Right atrium auricular region (tissue), 2 donors: ENCODE measurements around the gene IL24. TPM values are rescaled to one million over a fixed set of nuclear protein-coding genes. Genes with fewer than 3 reads are reported as not detected.
A peak's percentile ranks its signal among the peaks of the same experiment; 100 is the strongest.
"Not testable (repeated sequence)": the region's sequence is repeated elsewhere in the genome, so short reads cannot be mapped to it uniquely, and the experiment has no call there.

ENCODE experiments used
- DNase-seq: peaks from one replicate; pipeline ENCODE4 v3.0.0-alpha.2; 2019; ENCODE audit warnings: low spot score
- H3K27ac ChIP-seq, 2 donors: fragments of 200-600 bp; sonication (generic); 1 replicate in 1 of 2; 2 replicates in 1 of 2; pipeline ENCODE4 v1.5.1; 2016 to 2019
- H3K27me3 ChIP-seq, 2 donors: fragments of 200-600 bp; sonication (generic); one replicate each; pipeline versions ENCODE4 v1.5.1 to v1.6.0; 2017 to 2019
- H3K36me3 ChIP-seq: fragments of 200-600 bp; sonication (generic); one replicate; pipeline ENCODE4 v1.5.1; 2016
- H3K4me1 ChIP-seq, 2 donors: fragments of 200-600 bp; sonication (generic); one replicate each; pipeline versions ENCODE4 v1.5.1 to v1.6.0; 2017 to 2019
- H3K4me3 ChIP-seq, 2 donors: fragments of 200-600 bp; sonication (generic); 1 replicate in 1 of 2; 2 replicates in 1 of 2; pipeline ENCODE4 v1.5.1; 2017 to 2019; ENCODE audit warnings: mild to moderate bottlenecking in 1 of 2, moderate library complexity in 1 of 2
- H3K9me3 ChIP-seq, 2 donors: fragments of 200-600 bp; sonication (generic); one replicate each; pipeline ENCODE4 v1.5.1; 2019
- CTCF ChIP-seq, 2 donors: fragments of 200-600 bp; sonication (generic); IDR thresholded peaks; one replicate each; pipeline ENCODE4 v1.5.1; 2019; ENCODE audit warnings: antibody characterized with exemption in 2 of 2
- total RNA-seq, 2 donors: library from RNA; depleted of rRNA; stranded (reverse); fragments of >200 nt; gene quantifications; one replicate each; pipeline ENCODE4 v1.1.0, GENCODE V29; 2016

The IL24 gene
- total RNA-seq, 2 donors from 2014 or later, result 1.1 TPM; not detected in 1

- H3K36me3 ChIP-seq, result no peaks in the 10 kb centered on the region
- TF ChIP-seq CTCF (IDR thresholded peaks at IDR 0.05), result no peak
- no peak overlapping the region for H3K4me3 ChIP-seq
- H3K9me3 ChIP-seq, result no peaks in the 10 kb centered on the region
- peaks cover 0 to 4% of the 10 kb centered on the region in 2 donors for H3K4me1 ChIP-seq
- DNase-seq, result no peak
- H3K27ac ChIP-seq, result no peak overlapping the region
- no peaks in the 10 kb centered on the region for H3K27me3 ChIP-seq
Measured at GRCh38 chr1:206918076-206918475, 20.8 kb downstream of the IL24 start.

GRCh38 chr1:206921772-206922265, 24.6 kb downstream of the IL24 start, which contains the start of gene FCMR:
TSS of gene FCMR (minus strand) at chr1:206921941. CDS start at chr1:206921854, 87 bp downstream.
- no peak for DNase-seq
- Histone ChIP-seq H3K27me3 (no peaks in the 10 kb centered on the region), H3K4me1 (peaks cover 0 to 4% of the 10 kb centered on the region in 2 donors), H3K36me3 (no peaks in the 10 kb centered on the region), H3K4me3 (no peak within 1 kb of the TSS), H3K27ac (peak within 1 kb of the TSS in 1 of 2 donors; percentile 16), H3K9me3 (no peaks in the 10 kb centered on the region)
- TF ChIP-seq CTCF (IDR thresholded peaks at IDR 0.05), result no peak

GRCh38 chr1:206922524-206922923, 25.3 kb downstream of the IL24 start:
- no peaks in the 10 kb centered on the region for H3K9me3 ChIP-seq
- H3K4me1 ChIP-seq, result peaks cover 0 to 4% of the 10 kb centered on the region in 2 donors
- DNase-seq, result no peak
- no peaks in the 10 kb centered on the region for H3K36me3 ChIP-seq
- peak overlapping the region in 1 of 2 donors; percentile 16 for H3K27ac ChIP-seq
- H3K4me3 ChIP-seq, result no peak overlapping the region
- no peaks in the 10 kb centered on the region for H3K27me3 ChIP-seq
- TF ChIP-seq CTCF (IDR thresholded peaks at IDR 0.05), result no peak

- Histone ChIP-seq H3K27me3 (no peaks in the 10 kb centered on the region), H3K4me3 (no peak overlapping the region), H3K4me1 (peaks cover 0 to 4% of the 10 kb centered on the region in 2 donors), H3K27ac (no peak overlapping the region), H3K36me3 (no peaks in the 10 kb centered on the region), H3K9me3 (no peaks in the 10 kb centered on the region)
- no peak for TF ChIP-seq CTCF (IDR thresholded peaks at IDR 0.05)
- no peak for DNase-seq
Measured at GRCh38 chr1:206923009-206923960, 26.0 kb downstream of the IL24 start.

GRCh38 chr1:206923961-206924557, 26.8 kb downstream of the IL24 start:
- H3K4me3 ChIP-seq, DNase-seq, H3K9me3 ChIP-seq, H3K4me1 ChIP-seq, H3K27me3 ChIP-seq, H3K36me3 ChIP-seq, H3K27ac ChIP-seq: not testable (repeated sequence)

- no peak overlapping the region for H3K27ac ChIP-seq
- peaks cover 0 to 4% of the 10 kb centered on the region in 2 donors for H3K4me1 ChIP-seq
- no peaks in the 10 kb centered on the region for H3K27me3 ChIP-seq
- no peak for TF ChIP-seq CTCF (IDR thresholded peaks at IDR 0.05)
- no peak overlapping the region for H3K4me3 ChIP-seq
- no peaks in the 10 kb centered on the region for H3K36me3 ChIP-seq
- no peak for DNase-seq
- no peaks in the 10 kb centered on the region for H3K9me3 ChIP-seq
Measured at GRCh38 chr1:206924592-206925105, 27.4 kb downstream of the IL24 start.
